HG02970 (cell line): ENCODE results near the gene KLHL26.

Experiments
- ATAC-seq: cut with Tn5 transposase; IDR thresholded peaks from one replicate; pipeline ENCODE4 v1.9.1; 2021; ENCODE audit warnings: mild to moderate bottlenecking, moderate library complexity, moderate number of reproducible peaks; ENCODE audit not compliant: unreplicated experiment, low FRiP score

KLHL26 gene

GRCh38 chr19:18645035-18645511 is 8.2 kb downstream of the KLHL26 start:
- no peak for ATAC-seq

- ATAC-seq: no peak
Measured at GRCh38 chr19:18646535-18647370, 9.9 kb downstream of the KLHL26 start.

- no peak for ATAC-seq
Measured at GRCh38 chr19:18647371-18647767, 10.5 kb downstream of the KLHL26 start.

- no peak for ATAC-seq
Measured at GRCh38 chr19:18647807-18648206, 11.0 kb downstream of the KLHL26 start.

- ATAC-seq: no peak
Measured at GRCh38 chr19:18648973-18649315, 12.1 kb downstream of the KLHL26 start.

- ATAC-seq: no peak
Measured at GRCh38 chr19:18649371-18650020, 12.7 kb downstream of the KLHL26 start.

GRCh38 chr19:18650021-18650390 is 13.2 kb downstream of the KLHL26 start:
- ATAC-seq: no peak

- ATAC-seq: no peak
Measured at GRCh38 chr19:18650468-18651041, 13.7 kb downstream of the KLHL26 start.

GRCh38 chr19:18651300-18651699 is 14.5 kb downstream of the KLHL26 start:
- no peak for ATAC-seq

- ATAC-seq: no peak
Measured at GRCh38 chr19:18651733-18652132, 14.9 kb downstream of the KLHL26 start.

GRCh38 chr19:18653853-18654252 is 17.0 kb downstream of the KLHL26 start:
- no peak for ATAC-seq

GRCh38 chr19:18654469-18654868 is 17.6 kb downstream of the KLHL26 start:
- ATAC-seq: no peak

GRCh38 chr19:18655173-18655844 is 18.5 kb downstream of the KLHL26 start:
- no peak for ATAC-seq

GRCh38 chr19:18656337-18657086 is 19.7 kb downstream of the KLHL26 start:
- no peak for ATAC-seq

- no peak for ATAC-seq
Measured at GRCh38 chr19:18657590-18658365, 20.9 kb downstream of the KLHL26 start.

GRCh38 chr19:18658366-18658855 is 21.6 kb downstream of the KLHL26 start:
- no peak for ATAC-seq

- no peak for ATAC-seq
Measured at GRCh38 chr19:18659281-18660050, 22.6 kb downstream of the KLHL26 start.

GRCh38 chr19:18660051-18660910 is 23.5 kb downstream of the KLHL26 start:
- no peak for ATAC-seq
